H1 (cell line): ENCODE results near the gene SLC22A23. TPM values are rescaled to one million over a fixed set of nuclear protein-coding genes. Genes with fewer than 3 reads are reported as not detected.

ENCODE experiments used
- CTCF ChIA-PET: fragments of 300-600 bp; sonication (Branson Sonifier 250); formaldehyde crosslinking; loops from one replicate; lab custom pipeline; 2021; ENCODE audit not compliant: partially characterized antibody; lab: Charles Lee
- POLR2A ChIA-PET: fragments of 300-600 bp; sonication (Branson Sonifier 250); formaldehyde crosslinking; loops from one replicate; lab custom pipeline; 2021; ENCODE audit warnings: inconsistent platforms; ENCODE audit not compliant: partially characterized antibody; lab: Charles Lee
- DNase-seq, 2 experiments: peaks; one replicate each; pipeline versions ENCODE4 v3.0.0 to v3.0.0-alpha.2; 2010 to 2022; ENCODE audit warnings: low spot score in 2 of 2, low read depth in 1 of 2, mixed read lengths in 1 of 2
- FAIRE-seq: peaks from 2 replicates; lab custom pipeline; 2011; peaks lifted over from hg19 to GRCh38; lab: Jason Lieb, UNC
- H2AFZ ChIP-seq: 2 replicates; pipeline ENCODE4 v1.8.1; 2012; ENCODE audit warnings: low read length, inconsistent platforms
- H2AK5ac ChIP-seq: 2 replicates; pipeline ENCODE4 v1.6.1; 2013; ENCODE audit warnings: low read depth, low read length
- H2BK120ac ChIP-seq: replicated peaks from 2 replicates; pipeline ENCODE3; 2013; ENCODE audit warnings: low read depth, low read length, inconsistent platforms
- H2BK12ac ChIP-seq: 2 replicates; pipeline ENCODE4 v1.6.1; 2013; ENCODE audit warnings: low read depth, low read length
- H2BK15ac ChIP-seq: 2 replicates; pipeline ENCODE4 v1.6.1; 2013; ENCODE audit warnings: low read length
- H2BK20ac ChIP-seq: 2 replicates; pipeline ENCODE4 v1.6.1; 2013; ENCODE audit warnings: low read length
- H2BK5ac ChIP-seq: 2 replicates; pipeline ENCODE4 v1.6.1; 2013; ENCODE audit warnings: low read depth, low read length
- H3K14ac ChIP-seq: 2 replicates; pipeline ENCODE4 v1.6.1; 2013; ENCODE audit warnings: inconsistent platforms; ENCODE audit not compliant: insufficient read length
- H3K18ac ChIP-seq: 2 replicates; pipeline ENCODE4 v1.6.1; 2013; ENCODE audit warnings: low read length; ENCODE audit errors: extremely low read depth
- H3K23ac ChIP-seq: 2 replicates; pipeline ENCODE4 v1.6.1; 2013; ENCODE audit warnings: inconsistent platforms; ENCODE audit not compliant: insufficient read length
- H3K23me2 ChIP-seq: 2 replicates; pipeline ENCODE4 v1.6.1; 2013; ENCODE audit warnings: low read depth, low read length
- H3K27ac ChIP-seq: 2 replicates; pipeline ENCODE4 v1.6.1; 2011; ENCODE audit warnings: low read depth, low read length, inconsistent platforms
- H3K27me3 ChIP-seq, 4 experiments: replicated peaks in 1 of 4; 1 replicate in 1 of 4; 2 replicates in 3 of 4; pipeline versions ENCODE4 v1.6.1 to v1.8.1; 2011 to 2013; ENCODE audit warnings: low read length in 3 of 4, mild to moderate bottlenecking in 3 of 4, inconsistent platforms in 2 of 4, mixed read lengths in 2 of 4, moderate library complexity in 1 of 4; ENCODE audit not compliant: control insufficient read depth in 3 of 4, insufficient read depth in 3 of 4; ENCODE audit errors: extremely low read depth in 1 of 4
- H3K36me3 ChIP-seq, 4 experiments: 2 replicates each; pipeline versions ENCODE4 v1.6.1 to v1.8.1; 2011 to 2013; ENCODE audit warnings: mild to moderate bottlenecking in 4 of 4, low read length in 3 of 4, moderate library complexity in 2 of 4, control low read depth in 1 of 4, inconsistent platforms in 1 of 4; ENCODE audit not compliant: insufficient read depth in 4 of 4, control insufficient read depth in 2 of 4
- H3K4ac ChIP-seq: replicated peaks from 2 replicates; pipeline ENCODE3; 2013; ENCODE audit warnings: low read length, low read depth, mixed read lengths, inconsistent platforms; ENCODE audit not compliant: insufficient read length
- H3K4me1 ChIP-seq, 4 experiments: replicated peaks in 1 of 4; 1 replicate in 1 of 4; 2 replicates in 3 of 4; pipeline versions ENCODE4 v1.6.1 to v1.8.1; 2011 to 2013; ENCODE audit warnings: low read length in 3 of 4, inconsistent platforms in 2 of 4, mixed read lengths in 1 of 4; ENCODE audit not compliant: insufficient read depth in 4 of 4, control insufficient read depth in 3 of 4
- H3K4me2 ChIP-seq, 2 experiments: 2 replicates each; pipeline versions ENCODE4 v1.6.1 to v1.8.1; 2011 to 2013; ENCODE audit warnings: low read depth in 2 of 2, low read length in 2 of 2, control low read depth in 1 of 2, inconsistent platforms in 1 of 2, mild to moderate bottlenecking in 1 of 2; ENCODE audit not compliant: insufficient read depth in 1 of 2
- H3K4me3 ChIP-seq, 4 experiments: fragments of 200-600, 300-600 bp in 1 of 4; sonication (generic), shearing (Covaris generic), sonication (Bioruptor Twin) in 1 of 4; 2 replicates each; pipeline versions ENCODE4 v1.5.1 to v1.8.1; 2011 to 2016; ENCODE audit warnings: low read length in 4 of 4, low read depth in 3 of 4, control low read depth in 2 of 4, inconsistent platforms in 2 of 4, mild to moderate bottlenecking in 2 of 4, mixed read lengths in 1 of 4, moderate library complexity in 1 of 4; ENCODE audit not compliant: insufficient read depth in 2 of 4; ENCODE audit errors: extremely low read depth in 1 of 4
- H3K56ac ChIP-seq: replicated peaks from 2 replicates; pipeline ENCODE3; 2013; ENCODE audit warnings: low read depth, mild to moderate bottlenecking, mixed read lengths, low read length, inconsistent platforms; ENCODE audit not compliant: insufficient read length
- H3K79me1 ChIP-seq: 2 replicates; pipeline ENCODE4 v1.6.1; 2013; ENCODE audit warnings: low read depth, low read length, control low read depth
- H3K79me2 ChIP-seq, 2 experiments: 2 replicates each; pipeline versions ENCODE4 v1.6.1 to v1.8.1; 2012 to 2013; ENCODE audit warnings: low read length in 2 of 2, mild to moderate bottlenecking in 2 of 2, inconsistent platforms in 1 of 2; ENCODE audit not compliant: insufficient read depth in 2 of 2, control insufficient read depth in 1 of 2
- H3K9ac ChIP-seq, 4 experiments: replicated peaks in 1 of 4; 1 replicate in 1 of 4; 2 replicates in 3 of 4; pipeline versions ENCODE4 v1.6.1 to v1.8.1; 2011 to 2013; ENCODE audit warnings: low read depth in 3 of 4, low read length in 3 of 4, control low read depth in 2 of 4, mild to moderate bottlenecking in 2 of 4, moderate library complexity in 2 of 4, inconsistent platforms in 1 of 4; ENCODE audit errors: extremely low read depth in 1 of 4
- H3K9me3 ChIP-seq, 2 experiments: 2 replicates each; pipeline versions ENCODE4 v1.6.1 to v1.8.1; 2012 to 2013; ENCODE audit warnings: mild to moderate bottlenecking in 2 of 2, moderate library complexity in 2 of 2, control low read depth in 1 of 2, inconsistent platforms in 1 of 2, low read depth in 1 of 2, low read length in 1 of 2, mixed read lengths in 1 of 2; ENCODE audit not compliant: insufficient read depth in 2 of 2
- H4K20me1 ChIP-seq, 2 experiments: replicated peaks in 1 of 2; 2 replicates each; pipeline versions ENCODE3 to v1.8.1; 2011 to 2013; ENCODE audit warnings: inconsistent platforms in 2 of 2, low read length in 2 of 2, mild to moderate bottlenecking in 1 of 2; ENCODE audit not compliant: insufficient read depth in 2 of 2, control insufficient read depth in 1 of 2
- H4K5ac ChIP-seq: 2 replicates; pipeline ENCODE4 v1.6.1; 2013; ENCODE audit warnings: low read length, low read depth, mixed read lengths, inconsistent platforms; ENCODE audit not compliant: insufficient read length
- H4K8ac ChIP-seq: 2 replicates; pipeline ENCODE4 v1.8.0; 2013; ENCODE audit warnings: mild to moderate bottlenecking, moderate library complexity, low read length, inconsistent platforms; ENCODE audit not compliant: insufficient read depth; ENCODE audit errors: extremely low read depth
- H4K91ac ChIP-seq: replicated peaks from 2 replicates; pipeline ENCODE3; 2013; ENCODE audit warnings: low read length, mixed read lengths, inconsistent platforms; ENCODE audit not compliant: insufficient read length
- ASH2L ChIP-seq: fragments of 200-600, 300-600 bp; sonication (generic); IDR thresholded peaks from one replicate; pipeline ENCODE4 v1.7.1; 2017; ENCODE audit warnings: low read length
- BCL11A ChIP-seq, 2 experiments: IDR thresholded peaks; one replicate each; pipeline ENCODE4 v1.6.1; 2011; ENCODE audit warnings: low read depth in 2 of 2, low read length in 2 of 2, mild to moderate bottlenecking in 2 of 2
- CBX8 ChIP-seq: fragments of 300-800, 300-1000 bp; sonication (generic); IDR thresholded peaks from 2 replicates; pipeline ENCODE4 v1.7.1; 2016; ENCODE audit warnings: low read depth, low read length, borderline replicate concordance
- CTBP2 ChIP-seq: IDR thresholded peaks from 2 replicates; pipeline ENCODE4 v1.7.0; 2011; ENCODE audit warnings: borderline replicate concordance, mild to moderate bottlenecking, moderate library complexity, mixed read lengths, low read length; ENCODE audit not compliant: insufficient read depth, insufficient read length
- FOSL1 ChIP-seq: IDR thresholded peaks from 2 replicates; pipeline ENCODE4 v1.6.1; 2011; ENCODE audit warnings: mild to moderate bottlenecking, low read depth, low read length, moderate library complexity; ENCODE audit not compliant: insufficient read depth
- HDAC2 ChIP-seq, 2 experiments: fragments of 300-600 bp in 1 of 2; sonication (generic) in 1 of 2; IDR thresholded peaks; 2 replicates each; pipeline ENCODE4 v1.6.1; 2011 to 2012; ENCODE audit warnings: low read depth in 2 of 2, low read length in 2 of 2, mild to moderate bottlenecking in 2 of 2, moderate library complexity in 2 of 2, borderline replicate concordance in 1 of 2, inconsistent platforms in 1 of 2
- MAX ChIP-seq: IDR thresholded peaks from 2 replicates; pipeline ENCODE4 v1.6.1; 2012; ENCODE audit warnings: inconsistent platforms
- POU5F1 ChIP-seq: IDR thresholded peaks from 2 replicates; pipeline ENCODE4 v1.6.1; 2011; ENCODE audit warnings: low read depth, mild to moderate bottlenecking, low read length, moderate library complexity
- SAP30 ChIP-seq: fragments of 300-600 bp; sonication (generic); IDR thresholded peaks from 2 replicates; pipeline ENCODE4 v1.7.1; 2012; ENCODE audit warnings: low read length, moderate library complexity, mild to moderate bottlenecking, inconsistent platforms; ENCODE audit not compliant: insufficient read depth, insufficient replicate concordance
- TAF7 ChIP-seq: optimal IDR thresholded peaks from 2 replicates; pipeline ENCODE3; 2011; ENCODE audit warnings: low read depth, mild to moderate bottlenecking, inconsistent platforms, low read length, moderate library complexity, borderline replicate concordance
- TBP ChIP-seq: IDR thresholded peaks from 2 replicates; pipeline ENCODE4 v1.6.1; 2011; ENCODE audit warnings: low read depth, low read length, improper control_type of control experiment
- YY1 ChIP-seq: IDR thresholded peaks from 2 replicates; pipeline ENCODE4 v1.6.1; 2011; ENCODE audit warnings: low read depth, mild to moderate bottlenecking, low read length
- WGBS, 2 experiments: shearing (Covaris generic) in 1 of 2; methylation state at CpG; one replicate each; pipeline versions ENCODE4 v1.1.6 to v1.1.7; 2013 to 2015; ENCODE audit warnings: low lambda C conversion rate in 2 of 2, mixed read lengths in 2 of 2, inconsistent platforms in 1 of 2, low coverage in 1 of 2, missing lambda C conversion rate in 1 of 2; ENCODE audit not compliant: insufficient replicate concordance in 2 of 2, insufficient coverage in 1 of 2, insufficient read length in 1 of 2; ENCODE audit errors: extremely low coverage in 1 of 2, missing lambda C conversion rate in 1 of 2; 5-methylcytosine and 5-hydroxymethylcytosine counted together
- polyA plus RNA-seq, 7 experiments: library from polyadenylated mRNA; depleted of rRNA in 3 of 7; stranded (reverse) in 5 of 7; unstranded in 2 of 7; fragments of >200 nt in 5 of 7; fragments of 200-250 nt in 2 of 7; gene quantifications; 1 replicate in 5 of 7; 2 replicates in 1 of 7; 4 replicates in 1 of 7; pipeline versions ENCODE4 v1.2.1 to v1.2.3, GENCODE V29; 2011 to 2013; ENCODE audit warnings: missing spikeins in 2 of 7, mixed read lengths in 2 of 7
- total RNA-seq: library from RNA; stranded (reverse); fragmentation: NEBNext Ultra II Directional; extraction: Animal tissue kit (Norgen Biotek cat#: 25700); gene quantifications from 2 replicates; pipeline ENCODE4 v1.2.1, GENCODE V29; 2021

The SLC22A23 gene
- total and polyA plus RNA-seq, 2 of the 8 experiments (the other 6 are each of a cell fraction or from before 2014, with no cell fraction given) = 9.9 to 38.4 TPM

- H4K8ac ChIP-seq = no peak overlapping the region
- ChIA-PET CTCF (interaction anchor here (0.7 to 1.8 kb wide), 4 partner anchors 20 to 327 kb away, joined by 3 to 6 read pairs (median 4); no protein-coding TSS in a partner anchor), POLR2A (no interaction called here)
- no peak overlapping the region for H3K56ac ChIP-seq
- H3K9me3 ChIP-seq = no peaks in the 10 kb centered on the region
- H2BK12ac ChIP-seq = no peak overlapping the region
- H4K91ac ChIP-seq = no peak overlapping the region
- H2BK15ac ChIP-seq = no peak overlapping the region
- H4K5ac ChIP-seq = no peak overlapping the region
- H3K14ac ChIP-seq = no peak overlapping the region
- H3K27me3 ChIP-seq = no peaks in the 10 kb centered on the region; a peak in 1 of 7 replicates
- H3K18ac ChIP-seq = no peak overlapping the region
- H2BK120ac ChIP-seq = no peak overlapping the region
- FAIRE-seq = no peak
- no peak overlapping the region for H3K27ac ChIP-seq
- H3K79me2 ChIP-seq = no peaks in the 10 kb centered on the region
- peaks cover 0 to 3% (median 1%) of the 10 kb centered on the region in 4 experiments; a peak in 2 of 7 replicates for H3K4me1 ChIP-seq
- no peaks in the 10 kb centered on the region for H3K36me3 ChIP-seq
- H3K23me2 ChIP-seq = no peaks in the 10 kb centered on the region
- H3K79me1 ChIP-seq = no peaks in the 10 kb centered on the region
- no peak overlapping the region for H3K4me2 ChIP-seq
- H3K9ac ChIP-seq = no peak overlapping the region
- H3K4ac ChIP-seq = no peak overlapping the region
- no peaks in the 10 kb centered on the region for H4K20me1 ChIP-seq
- DNase-seq = no peak
- WGBS, 2 experiments = 89% methylated on average over 7 of the region's 7 CpGs; no CpG with 5 or more reads in 1 of the 2 experiments
- H2AFZ ChIP-seq = no peak overlapping the region
- no peak overlapping the region for H3K4me3 ChIP-seq
- H2BK20ac ChIP-seq = no peak overlapping the region
- H3K23ac ChIP-seq = no peak overlapping the region
- H2BK5ac ChIP-seq = no peak overlapping the region
- H2AK5ac ChIP-seq = no peak overlapping the region
- TF ChIP-seq CBX8 (no peak), HDAC2 (IDR thresholded peaks at IDR 0.05; ENCODE audit: borderline replicate concordance in 1 of 2, low read depth in 2 of 2, low read length in 2 of 2) (no peak), SAP30 (no peak), BCL11A (IDR thresholded peaks at IDR 0.05; ENCODE audit: low read depth in 2 of 2, low read length in 2 of 2) (no peak), ASH2L (no peak), YY1 (no peak), CTBP2 (no peak), MAX (no peak), POU5F1 (no peak), FOSL1 (no peak), TAF7 (no peak), TBP (no peak)
Observed at GRCh38 chr6:3494391-3495100, 37.7 kb upstream of the SLC22A23 start.
